Mesenteric fat pad (tissue), 1 donor: ENCODE measurements around the gene COQ10A. TPM values are rescaled to one million over a fixed set of nuclear protein-coding genes. Genes with fewer than 3 reads are reported as not detected.
A peak's percentile ranks its signal among the peaks of the same experiment; 100 is the strongest.

Source experiments
- DNase-seq: peaks from one replicate; pipeline ENCODE4 v3.0.0-alpha.2; 2020; ENCODE audit warnings: low spot score
- long read RNA-seq: library from polyadenylated mRNA; unstranded; transcript quantifications from one replicate; pipeline ENCODE4 v2.0.0, GENCODE V29; 2020
- total RNA-seq: library from RNA; stranded (reverse); fragmentation: NEBNext Ultra II Directional; extraction: Animal tissue kit (Norgen Biotek cat#: 25700); gene quantifications from one replicate; pipeline ENCODE4 v1.2.1, GENCODE V29; 2021
- donor health status: DM: yes; HTN: yes; CAD: no.

COQ10A gene
- 7.7 TPM for total RNA-seq
- long read RNA-seq, partial matches to known transcripts = 1 of 10 reads
- long read RNA-seq, other reads (novel, unspliced or antisense) = 1 of 10 reads

GRCh38 chr12:56266693-56267442, at the start of gene COQ10A:
Gene COQ10A, plus strand, starts transcription at chr12:56266942. Its CDS starts 177 bp downstream, at chr12:56267119.
- peak; percentile 92 for DNase-seq

GRCh38 chr12:56219840-56220239, 46.9 kb upstream of the COQ10A start:
- no peak for DNase-seq

GRCh38 chr12:56220611-56221231, 46.0 kb upstream of the COQ10A start:
- no peak for DNase-seq

GRCh38 chr12:56221232-56221756, 45.4 kb upstream of the COQ10A start:
- no peak for DNase-seq

- DNase-seq = peak; percentile 97
These were observed 44.8 kb upstream of the COQ10A start, which contains the start of gene RNF41 for GRCh38 chr12:56221757-56222530. Gene RNF41, minus strand, starts transcription at chr12:56221922. Its CDS starts 7,875 bp downstream, at chr12:56214047.

GRCh38 chr12:56222531-56222895, 44.2 kb upstream of the COQ10A start:
- no peak for DNase-seq

- no peak for DNase-seq
These were observed 43.1 kb upstream of the COQ10A start for GRCh38 chr12:56223571-56224101.

GRCh38 chr12:56224102-56224701, 42.5 kb upstream of the COQ10A start, which contains the start of gene NABP2:
Gene NABP2, plus strand, starts transcription at chr12:56224342. Its CDS starts 515 bp downstream, at chr12:56224857.
- peak; percentile 99 for DNase-seq

GRCh38 chr12:56224954-56225353, 41.8 kb upstream of the COQ10A start:
- DNase-seq = no peak

- DNase-seq = no peak
These were observed 37.7 kb upstream of the COQ10A start for GRCh38 chr12:56229082-56229481.

- no peak for DNase-seq
These were observed 36.8 kb upstream of the COQ10A start, which contains the start of gene SLC39A5 for GRCh38 chr12:56229916-56230431. Gene SLC39A5, plus strand, starts transcription at chr12:56230051. Its CDS starts 1,224 bp downstream, at chr12:56231275.

GRCh38 chr12:56230432-56231183, 36.1 kb upstream of the COQ10A start:
- no peak for DNase-seq

GRCh38 chr12:56231184-56231582, 35.6 kb upstream of the COQ10A start:
- DNase-seq = no peak

GRCh38 chr12:56234746-56235436, 31.9 kb upstream of the COQ10A start:
- no peak for DNase-seq

GRCh38 chr12:56236091-56236490, 30.7 kb upstream of the COQ10A start:
- no peak for DNase-seq

GRCh38 chr12:56236985-56237384, 29.8 kb upstream of the COQ10A start:
- no peak for DNase-seq

GRCh38 chr12:56237552-56237951, 29.2 kb upstream of the COQ10A start:
- DNase-seq = no peak

GRCh38 chr12:56241424-56242303, 25.1 kb upstream of the COQ10A start:
- DNase-seq = no peak
